HEK293 (cell line): ENCODE data around the gene TIAM1.

Experiments
- CTCF ChIA-PET: fragments of 350-600 bp; formaldehyde crosslinking; extraction: SDS; loops from one replicate; lab custom pipeline; 2021; ENCODE audit warnings: antibody characterized with exemption; lab: Yijun Ruan, JAX
- POLR2A ChIA-PET: fragments of 300-600 bp; formaldehyde crosslinking; extraction: SDS; loops from one replicate; lab custom pipeline; 2020; ENCODE audit warnings: antibody characterized with exemption, inconsistent platforms; lab: Yijun Ruan, JAX
- H3K27ac ChIP-seq: fragments of 200-500 bp; sonication (Bioruptor generic); 2 replicates; pipeline ENCODE4 v1.5.1; 2014; ENCODE audit warnings: low read depth, low read length, control low read depth, inconsistent platforms; ENCODE audit errors: extremely low read depth
- H3K36me3 ChIP-seq, 2 experiments: fragments of 200-500 bp in 1 of 2; sonication (Bioruptor generic) in 1 of 2; 1 replicate in 1 of 2; 2 replicates in 1 of 2; pipeline ENCODE4 v1.5.1; 2014 to 2017; ENCODE audit warnings: inconsistent platforms in 2 of 2, low read length in 2 of 2; ENCODE audit not compliant: control insufficient read depth in 2 of 2, insufficient read depth in 1 of 2
- H3K4me1 ChIP-seq: fragments of 200-500 bp; sonication (Bioruptor generic); 2 replicates; pipeline ENCODE4 v1.5.1; 2014; ENCODE audit warnings: mild to moderate bottlenecking, low read length, inconsistent platforms; ENCODE audit not compliant: control insufficient read depth, insufficient read depth
- H3K4me3 ChIP-seq: 2 replicates; pipeline ENCODE4 v1.5.1; 2011; ENCODE audit warnings: low read depth, mild to moderate bottlenecking, control low read depth, low read length, moderate library complexity
- H3K9me3 ChIP-seq: fragments of 200-500 bp; sonication (Bioruptor generic); 2 replicates; pipeline ENCODE4 v1.5.1; 2014; ENCODE audit warnings: low read depth, low read length, inconsistent platforms; ENCODE audit not compliant: control insufficient read depth, insufficient read depth
- ATF2 ChIP-seq: fragments of 450-650 bp; formaldehyde crosslinking; IDR thresholded peaks from 2 replicates; pipeline ENCODE4 v1.5.1; 2016; ENCODE audit warnings: missing biosample characterization, missing genetic modification characterization, low read depth
- GLIS2 ChIP-seq: fragments of 450-650 bp; formaldehyde crosslinking; IDR thresholded peaks from 2 replicates; pipeline ENCODE4 v1.5.1; 2016; ENCODE audit warnings: missing biosample characterization, missing genetic modification characterization
- KLF1 ChIP-seq: fragments of 450-650 bp; formaldehyde crosslinking; IDR thresholded peaks from 2 replicates; pipeline ENCODE4 v1.5.1; 2016; ENCODE audit warnings: missing biosample characterization, missing genetic modification characterization
- KLF9 ChIP-seq: fragments of 450-650 bp; formaldehyde crosslinking; IDR thresholded peaks from 2 replicates; pipeline ENCODE4 v1.5.1; 2016; ENCODE audit warnings: missing biosample characterization, missing genetic modification characterization, low read depth
- PATZ1 ChIP-seq: fragments of 450-650 bp; formaldehyde crosslinking; IDR thresholded peaks from 2 replicates; pipeline ENCODE4 v1.5.1; 2016; ENCODE audit warnings: missing biosample characterization, missing genetic modification characterization
- PRDM6 ChIP-seq: fragments of 450-650 bp; formaldehyde crosslinking; IDR thresholded peaks from 2 replicates; pipeline ENCODE4 v1.5.1; 2017; ENCODE audit warnings: missing biosample characterization, missing genetic modification characterization
- SCRT2 ChIP-seq: fragments of 450-650 bp; formaldehyde crosslinking; IDR thresholded peaks from 2 replicates; pipeline ENCODE4 v1.5.1; 2016; ENCODE audit warnings: missing biosample characterization, missing genetic modification characterization
- TCF7L2 ChIP-seq: IDR thresholded peaks from 2 replicates; pipeline ENCODE4 v1.6.1; 2011; ENCODE audit warnings: low read depth, mild to moderate bottlenecking, inconsistent platforms, low read length, moderate library complexity, borderline replicate concordance
- ZFHX2 ChIP-seq: fragments of 450-650 bp; formaldehyde crosslinking; conservative IDR thresholded peaks from 2 replicates; pipeline ENCODE4 v1.5.1; 2016; ENCODE audit warnings: missing biosample characterization, missing genetic modification characterization
- ZIC2 ChIP-seq: fragments of 450-650 bp; formaldehyde crosslinking; IDR thresholded peaks from 2 replicates; pipeline ENCODE4 v1.5.1; 2016; ENCODE audit warnings: missing biosample characterization, missing genetic modification characterization
- ZNF121 ChIP-seq: fragments of 450-650 bp; formaldehyde crosslinking; IDR thresholded peaks from 2 replicates; pipeline ENCODE4 v1.5.1; 2016; ENCODE audit warnings: missing biosample characterization, missing genetic modification characterization
- ZNF140 ChIP-seq: fragments of 450-650 bp; formaldehyde crosslinking; IDR thresholded peaks from 2 replicates; pipeline ENCODE4 v1.5.1; 2016; ENCODE audit warnings: missing biosample characterization, missing genetic modification characterization
- ZNF26 ChIP-seq: fragments of 450-650 bp; formaldehyde crosslinking; IDR thresholded peaks from 2 replicates; pipeline ENCODE4 v1.5.1; 2016; ENCODE audit warnings: missing biosample characterization, missing genetic modification characterization
- ZNF311 ChIP-seq: fragments of 450-650 bp; formaldehyde crosslinking; IDR thresholded peaks from 2 replicates; pipeline ENCODE4 v1.5.1; 2017; ENCODE audit warnings: missing biosample characterization, missing genetic modification characterization, borderline replicate concordance
- ZNF335 ChIP-seq: fragments of 450-650 bp; formaldehyde crosslinking; conservative IDR thresholded peaks from 2 replicates; pipeline ENCODE4 v1.5.1; 2016; ENCODE audit warnings: missing biosample characterization, missing genetic modification characterization
- ZNF341 ChIP-seq: fragments of 450-650 bp; formaldehyde crosslinking; IDR thresholded peaks from 2 replicates; pipeline ENCODE4; 2016; ENCODE audit warnings: low read depth, missing biosample characterization, missing genetic modification characterization
- ZNF501 ChIP-seq: fragments of 450-650 bp; formaldehyde crosslinking; IDR thresholded peaks from 2 replicates; pipeline ENCODE4 v1.5.1; 2016; ENCODE audit warnings: missing biosample characterization, missing genetic modification characterization
- ZNF600 ChIP-seq: fragments of 450-650 bp; formaldehyde crosslinking; IDR thresholded peaks from 2 replicates; pipeline ENCODE4 v1.5.1; 2016; ENCODE audit warnings: missing biosample characterization, missing genetic modification characterization
- ZNF658 ChIP-seq: fragments of 450-650 bp; formaldehyde crosslinking; IDR thresholded peaks from 2 replicates; pipeline ENCODE4; 2016; ENCODE audit warnings: missing biosample characterization, missing genetic modification characterization
- ZNF785 ChIP-seq: fragments of 450-650 bp; formaldehyde crosslinking; IDR thresholded peaks from 2 replicates; pipeline ENCODE4 v1.5.1; 2016; ENCODE audit warnings: missing biosample characterization, missing genetic modification characterization
- TF ChIP-seq, protein P1 (sequence below): fragments of 450-650 bp; formaldehyde crosslinking; IDR thresholded peaks from 2 replicates; pipeline ENCODE4 v1.5.1; 2016; ENCODE audit warnings: missing biosample characterization, missing genetic modification characterization
- TF ChIP-seq, protein P2 (sequence below): fragments of 450-650 bp; formaldehyde crosslinking; IDR thresholded peaks from 2 replicates; pipeline ENCODE4 v1.5.1; 2016; ENCODE audit warnings: missing biosample characterization, missing genetic modification characterization

The TIAM1 gene

GRCh38 chr21:31218830-31219608, 125.0 kb downstream of the TIAM1 start (continued):
- TF ChIP-seq PRDM6 (tag by site-specific recombination), result peak; percentile 34; the same call in 1 of the 2 replicates
- TF ChIP-seq PATZ1 (tag by site-specific recombination), result peak; percentile 34; the same call in 1 of the 2 replicates
- TF ChIP-seq TCF7L2, result no peak
- peak; percentile 92 for TF ChIP-seq KLF1 (tag by site-specific recombination)
- peak; percentile 78 for TF ChIP-seq ZNF600 (tag by site-specific recombination)
- TF ChIP-seq, protein P1, sequence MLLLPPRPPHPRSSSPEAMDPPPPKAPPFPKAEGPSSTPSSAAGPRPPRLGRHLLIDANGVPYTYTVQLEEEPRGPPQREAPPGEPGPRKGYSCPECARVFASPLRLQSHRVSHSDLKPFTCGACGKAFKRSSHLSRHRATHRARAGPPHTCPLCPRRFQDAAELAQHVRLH (tag by site-specific recombination), result no peak
- TF ChIP-seq ZFHX2 (tag by site-specific recombination), result peak; percentile 89
- peak; percentile 89 for TF ChIP-seq ZIC2 (tag by site-specific recombination)
- TF ChIP-seq, protein P2, sequence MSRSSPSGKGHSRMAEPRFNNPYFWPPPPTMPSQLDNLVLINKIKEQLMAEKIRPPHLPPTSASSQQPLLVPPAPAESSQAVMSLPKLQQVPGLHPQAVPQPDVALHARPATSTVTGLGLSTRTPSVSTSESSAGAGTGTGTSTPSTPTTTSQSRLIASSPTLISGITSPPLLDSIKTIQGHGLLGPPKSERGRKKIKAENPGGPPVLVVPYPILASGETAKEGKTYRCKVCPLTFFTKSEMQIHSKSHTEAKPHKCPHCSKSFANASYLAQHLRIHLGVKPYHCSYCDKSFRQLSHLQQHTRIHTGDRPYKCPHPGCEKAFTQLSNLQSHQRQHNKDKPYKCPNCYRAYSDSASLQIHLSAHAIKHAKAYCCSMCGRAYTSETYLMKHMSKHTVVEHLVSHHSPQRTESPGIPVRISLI (tag by site-specific recombination), result peak; percentile 71; the same call in 1 of the 2 replicates
- TF ChIP-seq KLF9, result peak; percentile 53; the same call in 1 of the 2 replicates
- no peak for TF ChIP-seq ZNF658 (tag by site-specific recombination)
- peak; percentile 82 for TF ChIP-seq SCRT2 (tag by site-specific recombination)

- TF ChIP-seq ZNF140 (no peak), ZNF121 (tag by site-specific recombination) (no peak), ZNF501 (tag by site-specific recombination) (no peak), ZNF341 (no peak), ZNF335 (tag by site-specific recombination) (no peak)
- POLR2A ChIA-PET, result interaction anchor here (0.9 kb wide), 1 partner anchor 343 kb away, joined by 4 read pairs; no protein-coding TSS in a partner anchor
- Histone ChIP-seq H3K4me3 (no peak overlapping the region), H3K9me3 (no peaks in the 10 kb centered on the region), H3K27ac (no peak overlapping the region), H3K4me1 (peaks cover 23% of the 10 kb centered on the region), H3K36me3 (peaks cover 0 to 16% of the 10 kb centered on the region in 2 experiments; a peak in 1 of 3 replicates)
- CTCF ChIA-PET, result interaction anchor here (0.8 kb wide), 2 partner anchors 364 to 386 kb away, joined by 3 read pairs; no protein-coding TSS in a partner anchor
These were observed 127.9 kb downstream of the TIAM1 start for GRCh38 chr21:31216206-31216605.

GRCh38 chr21:31213787-31214186, 130.3 kb downstream of the TIAM1 start:
- no peaks in the 10 kb centered on the region for H3K9me3 ChIP-seq
- no peak overlapping the region for H3K27ac ChIP-seq
- POLR2A ChIA-PET, result no interaction called here
- peaks cover 0 to 30% of the 10 kb centered on the region in 2 experiments; a peak in 1 of 3 replicates for H3K36me3 ChIP-seq
- CTCF ChIA-PET, result interaction anchor here (0.9 to 1.5 kb wide), 6 partner anchors 15 to 390 kb away, joined by 3 to 5 read pairs (median 4); no protein-coding TSS in a partner anchor
- H3K4me3 ChIP-seq, result no peak overlapping the region
- TF ChIP-seq GLIS2 (tag by site-specific recombination), result no peak
- TF ChIP-seq ZNF311 (tag by site-specific recombination), result no peak
- no peak for TF ChIP-seq ZNF785 (tag by site-specific recombination)
- TF ChIP-seq ATF2, result no peak
- no peak for TF ChIP-seq ZNF26 (tag by site-specific recombination)
- H3K4me1 ChIP-seq, result no peaks in the 10 kb centered on the region
